NCI-H2227 (cell line): ENCODE results near the gene PRKX.
"Not testable (repeated sequence)": the region's sequence is repeated elsewhere in the genome, so short reads cannot be mapped to it uniquely, and the experiment has no call there.

Experiments used
- DNase-seq: peaks from one replicate; lab custom pipeline; 2025; ENCODE audit not compliant: unreplicated experiment; lab: John Stamatoyannopoulos, UW

Gene PRKX

DNA sequence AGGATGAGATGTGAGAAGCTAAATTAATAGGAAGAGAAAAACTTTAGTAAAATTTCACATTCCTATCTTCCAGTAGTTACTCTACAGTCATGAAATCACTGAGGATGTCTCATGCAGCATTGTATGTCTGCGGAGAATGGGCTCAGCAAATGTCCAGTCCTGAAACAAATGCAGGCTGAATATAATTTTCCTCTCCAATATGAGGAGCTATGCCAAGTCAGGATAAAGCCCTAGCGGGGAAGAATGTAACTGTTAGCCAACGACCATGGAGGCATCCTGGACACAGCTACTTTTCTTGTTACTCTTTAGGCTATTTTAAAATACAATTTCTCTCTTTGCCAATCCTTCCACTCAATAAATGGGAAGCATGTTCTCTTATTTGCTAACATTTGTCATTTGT is 127.7 kb downstream of the PRKX start:
- DNase-seq = no peak

- DNase-seq = no peak
Observed at GRCh38 chrX:3584415-3584996, 128.9 kb downstream of the PRKX start.

GRCh38 chrX:3582451-3582850 is 131.0 kb downstream of the PRKX start:
- DNase-seq = no peak

DNA sequence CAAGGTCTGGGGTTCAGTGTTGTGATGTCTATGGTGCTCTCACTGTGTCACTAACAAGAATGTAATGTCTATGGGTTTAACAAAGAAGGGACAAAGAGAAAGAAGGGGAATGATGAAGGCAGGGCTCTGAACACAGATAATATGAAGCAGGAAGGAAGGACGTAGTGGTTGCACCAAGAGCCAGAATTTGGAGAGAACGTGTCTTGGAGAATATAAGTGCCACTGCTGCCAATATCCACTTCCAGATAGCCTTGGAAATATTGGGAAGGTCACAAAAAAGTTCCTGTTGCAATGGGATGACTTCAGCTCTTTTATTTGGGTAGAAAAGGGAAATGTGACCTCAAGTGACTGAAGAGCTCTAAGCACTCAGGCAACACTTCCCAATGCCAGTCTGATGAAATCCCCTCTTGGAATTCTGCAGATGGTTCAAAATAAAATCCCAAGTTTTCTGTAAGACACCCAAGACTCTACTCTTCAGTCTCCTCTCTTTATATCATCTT is 131.8 kb downstream of the PRKX start:
- DNase-seq = no peak

GRCh38 chrX:3577551-3577950 is 135.9 kb downstream of the PRKX start:
- peak; percentile 64 for DNase-seq

DNA sequence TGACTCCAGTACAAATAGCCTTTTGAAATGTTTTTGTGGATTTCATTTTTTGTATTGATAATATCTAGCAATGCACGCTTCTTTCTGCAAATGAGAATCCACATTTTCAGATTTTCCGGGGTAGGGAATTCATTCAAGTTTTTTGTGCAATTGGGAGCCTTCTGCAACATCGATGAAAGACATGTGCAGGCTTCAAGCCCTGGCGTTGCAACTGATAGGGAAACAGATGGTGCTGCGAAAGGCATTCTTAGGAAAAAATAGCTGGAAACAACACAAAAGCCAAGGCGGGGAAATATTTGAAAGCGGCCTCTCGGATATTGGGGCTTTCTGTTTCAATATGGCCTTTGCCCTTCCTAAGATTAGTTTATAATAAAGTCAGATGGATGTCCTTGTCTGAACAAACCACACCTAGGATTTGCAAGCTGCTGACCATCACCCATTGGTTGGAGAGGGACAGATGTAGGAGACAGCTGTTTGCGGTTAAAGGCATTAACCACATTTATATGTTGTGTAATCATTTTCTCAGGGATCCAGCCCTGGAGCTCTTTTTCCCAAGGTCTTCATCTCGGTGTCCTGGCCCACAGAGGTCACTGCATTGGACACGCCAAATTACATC is 136.5 kb downstream of the PRKX start:
- peak; percentile 77 for DNase-seq

- DNase-seq = no peak
Observed at GRCh38 chrX:3567686-3568085, 145.8 kb downstream of the PRKX start.

- DNase-seq = no peak
Observed at GRCh38 chrX:3563451-3563850, 150.0 kb downstream of the PRKX start.

GRCh38 chrX:3560010-3560409 is 153.4 kb downstream of the PRKX start:
- not testable (repeated sequence) for DNase-seq
